Activated CD4-positive, alpha-beta T cell treated with anti-CD3 and anti-CD28 coated beads, Interleukin-2, amount 50 U/mL, for 48 hours (primary cell): Measurements from ENCODE around the gene ZNF273.
A peak's percentile ranks its signal among the peaks of the same experiment; 100 is the strongest.
"Not testable (repeated sequence)": the region's sequence is repeated elsewhere in the genome, so short reads cannot be mapped to it uniquely, and the experiment has no call there.

Experiments used
- DNase-seq, 2 experiments: peaks; one replicate each; pipeline ENCODE4 v3.0.0-alpha.2; 2020

ZNF273 gene

DNA sequence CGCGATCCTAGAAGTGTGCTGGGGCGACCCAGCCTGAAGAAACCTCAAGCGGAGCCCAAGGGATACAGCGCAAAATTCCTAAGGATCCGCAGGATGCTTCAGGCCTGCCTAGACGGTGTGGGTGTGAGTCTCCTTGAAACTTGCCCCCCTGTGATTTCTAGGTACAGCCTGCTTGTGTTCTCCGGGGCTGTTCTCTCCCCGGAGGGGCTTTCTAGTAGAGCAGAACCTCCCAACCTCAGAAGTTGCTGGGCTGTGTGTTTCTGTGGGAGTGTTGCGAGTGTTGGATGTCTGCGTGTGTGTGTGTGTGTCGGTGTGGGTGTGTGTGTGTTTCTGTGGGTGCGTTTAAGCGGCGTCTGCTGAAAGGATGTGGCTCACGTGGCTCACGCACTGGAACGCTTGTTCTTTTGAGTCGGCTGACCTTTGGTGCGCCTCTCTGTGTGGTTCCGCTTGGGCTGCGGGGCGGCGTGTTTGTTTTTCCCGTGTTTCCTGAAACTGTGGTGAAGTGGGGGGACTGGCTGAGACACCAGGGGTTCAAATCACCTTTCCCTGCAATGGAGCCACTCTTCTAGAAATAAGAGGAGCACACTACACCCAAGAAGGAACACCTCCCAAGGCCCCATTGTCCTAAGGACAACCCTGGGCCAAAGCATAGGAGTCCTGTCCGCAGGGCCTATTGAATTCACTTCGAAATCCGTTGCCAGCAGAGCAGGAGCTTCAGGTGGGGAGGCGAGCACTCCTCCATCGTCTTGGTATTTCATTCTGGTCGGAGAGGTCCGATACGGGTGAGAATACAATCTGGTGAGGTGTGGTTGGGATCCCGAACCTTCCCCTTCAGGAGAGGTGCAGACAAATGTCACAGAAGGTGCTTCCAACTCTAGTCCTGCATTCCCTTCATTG lies 25.1 kb upstream of the ZNF273 start:
- DNase-seq = no peak

DNA sequence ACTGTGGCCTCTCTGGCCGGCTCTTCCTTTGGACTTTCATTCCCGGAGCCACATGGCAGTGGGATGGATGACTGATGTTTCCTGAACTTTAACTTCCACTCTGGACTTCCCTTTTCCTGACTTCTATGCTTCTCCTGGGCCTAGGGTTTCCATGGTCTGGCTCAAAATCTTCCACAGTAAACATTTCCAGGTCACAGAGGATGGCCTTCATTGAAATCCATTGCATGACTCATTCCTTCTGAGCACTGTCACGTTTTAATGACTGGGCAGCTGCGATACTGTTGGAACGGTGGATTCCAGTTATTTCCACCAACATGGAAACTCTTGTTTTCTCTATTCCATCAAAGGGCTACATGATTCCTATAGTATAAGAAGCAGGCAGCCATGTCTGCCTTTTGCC lies 24.4 kb upstream of the ZNF273 start:
- DNase-seq = no peak

DNA sequence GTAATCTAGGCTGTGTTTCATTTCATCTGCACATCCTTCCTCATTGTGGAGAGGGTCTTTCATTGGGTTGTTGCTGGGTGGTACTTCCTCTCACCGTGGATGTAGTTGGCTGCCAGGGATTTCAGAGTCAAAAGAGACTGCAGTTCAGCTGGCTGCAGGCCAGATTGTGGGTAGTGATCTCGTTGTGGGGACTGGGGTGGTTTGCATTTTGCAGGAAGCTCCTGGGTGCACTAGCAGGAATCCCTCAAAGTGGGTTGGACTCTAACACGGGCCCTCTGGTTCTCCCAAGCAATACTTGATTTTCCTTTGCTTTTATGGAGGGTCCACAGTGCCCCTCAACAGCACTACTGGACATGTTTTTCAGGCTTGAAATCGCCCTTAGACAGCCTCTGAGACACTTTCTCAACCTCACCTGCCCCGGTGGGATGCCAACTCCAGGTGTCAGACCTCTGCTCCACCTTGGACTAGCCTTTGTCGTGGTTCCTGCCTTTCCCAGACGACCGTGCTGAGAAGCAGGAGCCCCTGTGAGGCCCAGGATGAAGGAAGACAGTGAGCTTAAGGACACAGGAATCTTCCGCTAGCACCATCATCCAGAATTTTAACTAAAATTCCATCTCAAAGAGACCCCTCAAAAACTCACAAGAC lies 23.9 kb upstream of the ZNF273 start:
- no peak for DNase-seq

GRCh38 chr7:64879800-64880199 lies 23.3 kb upstream of the ZNF273 start:
- no peak for DNase-seq

DNA sequence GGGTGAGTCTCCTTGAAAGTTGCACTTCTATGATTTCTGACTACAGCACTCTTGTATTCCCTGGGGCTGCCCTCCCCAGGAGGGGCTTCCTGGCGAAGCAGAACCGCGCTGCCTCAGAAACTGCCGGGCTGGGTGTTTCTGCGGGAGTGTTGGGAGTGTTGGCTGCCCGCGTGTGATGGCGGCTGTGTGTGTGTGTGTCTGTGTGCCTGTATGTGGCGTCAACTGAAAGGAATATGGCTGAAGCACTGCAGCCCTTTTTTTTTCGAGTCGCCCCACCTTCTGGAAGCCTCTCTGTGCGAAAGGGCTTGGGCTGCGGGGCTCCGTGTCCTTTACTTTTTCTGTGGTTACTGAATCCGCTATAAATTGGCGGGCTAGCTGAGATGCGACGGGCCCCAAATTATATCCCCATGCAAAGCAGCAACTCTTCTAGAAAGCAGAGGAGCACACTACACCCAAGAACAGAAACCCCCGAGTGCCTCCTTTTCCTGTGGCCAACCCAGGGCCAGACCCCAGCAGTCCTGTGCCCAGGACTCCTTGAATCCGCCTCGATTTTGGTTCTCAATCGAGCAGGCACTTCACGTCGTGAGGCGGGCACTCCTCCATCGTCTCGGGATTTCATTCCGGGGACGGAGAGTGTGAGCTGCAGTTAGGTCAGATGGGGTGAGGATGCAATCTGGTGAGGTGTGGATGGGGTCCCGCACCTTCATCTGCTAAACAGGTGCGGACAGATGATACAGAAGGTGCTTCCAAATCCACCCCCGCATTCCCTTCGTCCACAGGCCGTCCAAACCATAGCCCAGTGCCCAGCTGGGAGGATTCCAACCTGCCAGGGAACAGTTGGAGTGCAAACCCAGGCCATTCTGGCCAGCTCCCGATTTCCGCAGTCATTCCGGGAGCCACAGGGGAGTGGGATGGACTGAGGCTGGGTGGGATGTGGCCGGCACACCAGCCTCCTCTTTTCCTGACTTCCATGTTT lies 22.5 kb upstream of the ZNF273 start:
- DNase-seq = no peak

- DNase-seq = no peak
Measured at GRCh38 chr7:64881461-64882287, 21.4 kb upstream of the ZNF273 start.

DNA sequence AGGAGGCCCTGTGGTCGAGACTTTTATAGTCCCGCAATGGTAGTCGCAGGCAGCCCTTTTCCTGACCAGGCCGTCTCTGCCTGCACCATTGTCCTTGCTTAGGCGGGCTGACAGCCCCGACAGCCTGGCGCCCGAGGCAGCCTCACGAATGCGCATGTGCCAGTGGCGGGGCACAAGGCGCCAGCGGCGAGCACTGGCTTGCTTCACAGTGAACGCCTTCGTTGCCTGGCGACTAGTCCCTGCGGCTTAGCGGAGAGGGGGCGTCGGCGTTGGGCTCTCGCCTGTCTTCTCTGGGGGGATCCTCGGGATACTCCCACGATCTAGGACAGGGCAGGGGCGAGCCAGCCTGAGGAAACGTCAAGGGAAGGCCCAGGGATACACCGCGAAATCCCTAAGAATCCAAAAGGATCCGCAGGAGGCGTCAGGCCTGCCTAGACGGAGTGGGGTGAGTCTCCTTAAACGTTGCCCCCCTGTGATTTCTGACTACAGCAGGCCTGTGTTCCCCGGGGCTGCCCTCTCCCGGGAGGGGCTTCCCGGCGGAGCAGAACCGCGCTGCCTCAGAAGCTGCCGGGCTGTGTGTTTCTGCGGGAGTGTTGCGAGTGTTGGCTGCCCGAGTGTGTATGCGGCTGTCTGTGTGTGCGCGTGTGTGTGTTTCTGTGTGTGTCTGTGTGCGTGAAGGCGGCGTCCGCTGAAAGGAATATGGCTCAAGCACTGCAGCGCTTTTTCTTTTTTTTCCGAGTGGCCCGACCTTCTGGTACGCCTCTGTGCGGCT lies 20.5 kb upstream of the ZNF273 start:
- peak; percentile 21 to 27 for DNase-seq

DNA sequence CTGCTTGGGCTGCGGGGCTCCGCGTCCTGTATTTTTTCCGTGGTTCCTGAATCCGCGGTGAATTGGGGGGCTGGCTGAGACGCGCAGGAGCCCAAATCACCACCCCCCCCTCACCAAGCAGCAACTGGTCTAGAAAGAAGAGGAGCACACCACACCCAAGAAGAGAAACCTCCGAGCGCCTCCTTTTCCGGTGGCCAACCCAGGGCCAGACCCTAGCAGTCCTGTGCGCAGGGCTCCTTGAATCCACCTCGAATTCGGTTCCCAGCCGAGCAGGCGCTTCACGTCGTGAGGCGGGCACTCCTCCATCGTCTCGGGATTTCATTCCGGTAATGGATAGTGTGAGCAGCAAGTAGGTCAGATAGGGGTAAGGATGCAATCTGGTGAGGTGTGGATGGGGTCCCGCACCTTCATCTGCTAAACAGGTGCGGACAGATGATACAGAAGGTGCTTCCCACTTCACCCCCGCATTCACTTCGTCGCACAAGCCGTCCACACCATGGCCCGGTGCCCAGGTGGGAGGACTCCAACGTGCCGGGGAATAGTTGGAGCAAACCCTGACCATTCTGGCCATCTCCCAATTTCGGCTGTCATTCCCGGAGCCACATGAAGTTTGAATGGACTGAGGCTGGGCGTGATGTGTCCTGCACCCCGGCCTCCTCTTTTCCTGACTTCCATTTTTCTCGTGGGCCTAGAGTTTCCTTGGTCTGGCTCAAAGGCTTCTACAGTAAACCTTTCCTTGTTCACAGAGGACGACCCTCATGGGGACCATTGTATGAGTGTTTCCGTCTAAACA lies 19.8 kb upstream of the ZNF273 start:
- no peak for DNase-seq

- DNase-seq = no peak
Measured at GRCh38 chr7:64884085-64884912, 18.8 kb upstream of the ZNF273 start.

DNA sequence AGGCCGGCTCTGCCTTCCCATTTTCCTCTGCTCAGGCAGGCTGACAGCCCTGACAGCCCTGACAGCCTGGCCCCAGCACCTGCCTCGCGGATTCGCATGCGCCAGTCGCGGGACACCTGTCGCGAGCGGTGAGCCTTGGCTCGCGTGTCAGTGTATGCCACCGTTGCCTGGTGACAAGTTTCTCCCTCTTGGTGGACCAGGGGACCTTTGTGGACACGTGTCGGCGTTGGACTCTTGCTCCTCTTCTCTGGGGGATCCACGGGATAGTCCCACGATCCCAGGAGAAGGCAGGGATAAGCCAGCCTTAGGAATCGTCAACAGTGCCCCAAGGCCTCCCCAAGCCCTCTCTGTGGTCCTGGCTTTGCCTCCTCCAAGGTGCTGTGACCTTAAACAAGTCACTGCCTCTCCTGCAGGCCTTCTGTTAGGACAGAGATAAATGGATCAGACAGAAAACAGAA lies 18.1 kb upstream of the ZNF273 start:
- DNase-seq = no peak

GRCh38 chr7:64885520-64886240 lies 17.4 kb upstream of the ZNF273 start:
- no peak for DNase-seq

- no peak for DNase-seq
Measured at GRCh38 chr7:64886956-64887545, 16.0 kb upstream of the ZNF273 start.

- peak; percentile 47 to 60 for DNase-seq
Measured at GRCh38 chr7:64887756-64888508, 15.1 kb upstream of the ZNF273 start.

- peak in 1 of 2 experiments; percentile 20 for DNase-seq
Measured at GRCh38 chr7:64888561-64888900, 14.5 kb upstream of the ZNF273 start.

- peak; percentile 25 to 29 for DNase-seq
Measured at GRCh38 chr7:64888901-64889685, 14.0 kb upstream of the ZNF273 start.

- DNase-seq = no peak
Measured at GRCh38 chr7:64889686-64890162, 13.3 kb upstream of the ZNF273 start.

- DNase-seq = not testable (repeated sequence)
Measured at GRCh38 chr7:64890273-64890672, 12.8 kb upstream of the ZNF273 start.
